Adrenal gland (tissue), 12 donors: ENCODE results near the gene GRAMD1C. TPM values are rescaled to one million over a fixed set of nuclear protein-coding genes. Genes with fewer than 3 reads are reported as not detected.

Experiments
- DNase-seq, 7 donors: peaks; one replicate each; pipeline ENCODE4 v3.0.0-alpha.2; 2019 to 2020
- H3K27ac ChIP-seq, 5 donors: fragments of 200-600 bp; sonication (generic) in 4 of 5; 1 replicate in 3 of 5; 2 replicates in 2 of 5; pipeline versions ENCODE4 v1.5.1 to v1.8.0; 2016 to 2020; ENCODE audit warnings: mild to moderate bottlenecking in 1 of 5
- H3K27me3 ChIP-seq: fragments of 200-600 bp; 2 replicates; pipeline ENCODE4 v1.8.0; 2021
- H3K36me3 ChIP-seq, 2 donors: fragments of 200-600 bp; replicated peaks in 1 of 2; 1 replicate in 1 of 2; 2 replicates in 1 of 2; pipeline versions ENCODE4 v1.5.1 to v1.8.0; 2018 to 2022
- H3K4me1 ChIP-seq, 2 donors: fragments of 200-600 bp; replicated peaks in 1 of 2; 1 replicate in 1 of 2; 2 replicates in 1 of 2; pipeline versions ENCODE4 v1.5.1 to v1.8.0; 2018 to 2021
- H3K4me3 ChIP-seq, 4 donors: fragments of 200-600 bp; sonication (generic) in 3 of 4; one replicate each; pipeline ENCODE4 v1.5.1; 2016 to 2018
- H3K9me3 ChIP-seq, 3 donors: fragments of 200-600 bp; sonication (generic) in 1 of 3; replicated peaks in 1 of 3; 1 replicate in 2 of 3; 2 replicates in 1 of 3; pipeline versions ENCODE4 v1.5.1 to v1.8.0; 2016 to 2021
- POLR2A ChIP-seq, 2 donors: fragments of 450-650 bp; IDR thresholded peaks; one replicate each; pipeline ENCODE4 v1.6.1; 2017; ENCODE audit warnings: antibody characterized with exemption in 2 of 2, mild to moderate bottlenecking in 2 of 2, moderate library complexity in 1 of 2
- WGBS, 4 donors: extraction: QIAGEN DNeasy Blood & Tissue Kit in 2 of 4; methylation state at CpG; one replicate each; pipeline versions ENCODE4 v1.1.5 to v1.1.7; 2013 to 2017; 5-methylcytosine and 5-hydroxymethylcytosine counted together
- intact Hi-C, 2 donors: fragments of 100-400 bp; cut with DNase I; formaldehyde crosslinking; loops; one replicate each; pipeline versions ENCODE4 v1.14.1 to v1.15.0; 2022 to 2023
- polyA plus RNA-seq, 3 donors: library from polyadenylated mRNA; stranded (reverse); fragments of 200-250 nt in 2 of 3; fragments of 350-450 nt in 1 of 3; fragmentation: Illumina TruSeq in 1 of 3; extraction: RNeasy Lipid Tissue Mini Kit (QIAGEN cat#74804) in 1 of 3; gene quantifications; one replicate each; pipeline ENCODE4 v1.2.3, GENCODE V29; 2013 to 2014
- total RNA-seq, 9 donors: library from RNA; depleted of rRNA in 4 of 9; stranded (reverse); fragments of >200 nt in 4 of 9; fragments of 120-200 nt in 1 of 9; fragmentation: NEBNext Ultra II Directional in 1 of 9; extraction: Animal tissue kit (Norgen Biotek cat#: 25700) in 1 of 9; gene quantifications; one replicate each; pipeline versions ENCODE4 v1.1.0 to v1.2.4, GENCODE V29; 2013 to 2023
- TF ChIP-seq, protein P1 (sequence below), 6 experiments: fragments of 450-650 bp in 4 of 6; fragments of 200-600 bp in 2 of 6; sonication (generic) in 1 of 6; IDR thresholded peaks; 1 replicate in 5 of 6; 2 replicates in 1 of 6; pipeline versions ENCODE4 v1.5.1 to v1.8.0; 2016 to 2021; ENCODE audit warnings: antibody characterized with exemption in 6 of 6, mild to moderate bottlenecking in 2 of 6, moderate library complexity in 1 of 6
- donor health status: healthy with polysubstance abuse.
- donor health status: Bipolar disorder and iron deficiency.
- donor health status: DM: yes; HTN: yes; CAD: no.
- donor health status: DM: no; HTN: no; CAD: no.
- donor health status: DM: no; HTN: no; CAD: no.
- donor health status: DM: yes; HTN: yes; CAD: no.

GRAMD1C gene
- total and polyA plus RNA-seq, 12 donors: 1.4 to 12.6 (median 4.6) TPM

DNA sequence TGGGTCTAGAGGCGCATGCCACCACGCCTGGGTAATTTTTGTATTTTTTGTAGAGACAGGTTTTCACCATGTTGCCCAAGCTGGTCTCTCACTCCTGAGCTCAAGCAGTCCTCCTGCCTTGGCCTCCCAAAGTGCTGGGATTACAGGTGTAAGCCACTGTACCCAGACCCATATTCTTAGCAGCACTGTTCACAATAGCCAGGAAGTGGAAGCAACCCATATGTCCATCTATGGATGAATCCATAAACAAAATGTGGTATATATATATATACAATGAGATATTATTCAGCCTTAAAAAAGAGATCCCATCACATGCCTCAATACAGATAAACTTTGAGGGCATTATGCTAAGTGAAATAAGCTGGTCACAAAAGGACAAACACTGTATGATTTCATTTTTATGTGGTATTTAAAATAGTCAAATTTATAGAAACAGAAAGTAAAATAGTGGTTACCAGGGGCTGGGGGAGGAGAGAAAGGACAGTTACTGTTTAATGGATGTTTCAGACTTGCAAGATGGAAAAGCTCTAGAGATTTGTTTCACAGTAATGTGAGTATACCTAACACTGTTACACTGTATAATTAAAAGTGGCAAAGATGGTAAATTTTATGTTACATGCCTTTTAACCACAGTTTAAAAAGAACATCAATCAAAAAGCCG is 35.7 kb upstream of the GRAMD1C start:
- intact Hi-C loops: no loop called here
- Histone ChIP-seq H3K4me3 (no peak overlapping the region), H3K9me3 (no peaks in the 10 kb centered on the region), H3K27ac (no peak overlapping the region), H3K27me3 (no peaks in the 10 kb centered on the region), H3K4me1 (no peaks in the 10 kb centered on the region), H3K36me3 (peaks cover 0 to 69% of the 10 kb centered on the region in 2 donors)
- WGBS, 4 donors: 90 to 96% (median 93%) methylated on average over 3 of the region's 3 CpGs
- no peak for TF ChIP-seq POLR2A (IDR thresholded peaks at IDR 0.05)
- TF ChIP-seq, protein P1, sequence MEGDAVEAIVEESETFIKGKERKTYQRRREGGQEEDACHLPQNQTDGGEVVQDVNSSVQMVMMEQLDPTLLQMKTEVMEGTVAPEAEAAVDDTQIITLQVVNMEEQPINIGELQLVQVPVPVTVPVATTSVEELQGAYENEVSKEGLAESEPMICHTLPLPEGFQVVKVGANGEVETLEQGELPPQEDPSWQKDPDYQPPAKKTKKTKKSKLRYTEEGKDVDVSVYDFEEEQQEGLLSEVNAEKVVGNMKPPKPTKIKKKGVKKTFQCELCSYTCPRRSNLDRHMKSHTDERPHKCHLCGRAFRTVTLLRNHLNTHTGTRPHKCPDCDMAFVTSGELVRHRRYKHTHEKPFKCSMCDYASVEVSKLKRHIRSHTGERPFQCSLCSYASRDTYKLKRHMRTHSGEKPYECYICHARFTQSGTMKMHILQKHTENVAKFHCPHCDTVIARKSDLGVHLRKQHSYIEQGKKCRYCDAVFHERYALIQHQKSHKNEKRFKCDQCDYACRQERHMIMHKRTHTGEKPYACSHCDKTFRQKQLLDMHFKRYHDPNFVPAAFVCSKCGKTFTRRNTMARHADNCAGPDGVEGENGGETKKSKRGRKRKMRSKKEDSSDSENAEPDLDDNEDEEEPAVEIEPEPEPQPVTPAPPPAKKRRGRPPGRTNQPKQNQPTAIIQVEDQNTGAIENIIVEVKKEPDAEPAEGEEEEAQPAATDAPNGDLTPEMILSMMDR (IDR thresholded peaks at IDR 0.05): no peak
- no peak for DNase-seq

DNA sequence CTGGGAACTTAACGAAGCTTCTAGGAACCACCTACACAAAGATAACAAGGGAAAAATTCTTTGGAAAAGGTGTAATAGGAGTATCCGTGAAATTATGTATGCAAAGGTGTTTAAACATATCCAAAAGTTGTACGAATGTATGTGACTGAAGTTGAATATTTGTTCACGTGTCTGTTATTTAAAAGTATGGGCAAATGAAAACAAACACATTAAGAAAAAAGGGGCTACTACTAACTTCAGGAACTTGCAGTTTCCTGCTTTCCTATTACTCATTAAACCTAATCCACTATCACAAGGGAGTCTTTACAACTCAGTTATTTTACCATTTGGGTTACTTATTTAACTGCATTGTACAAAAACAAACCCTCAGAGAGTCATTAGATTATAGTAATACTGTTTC is 33.9 kb upstream of the GRAMD1C start:
- no peaks in the 10 kb centered on the region for H3K4me1 ChIP-seq
- DNase-seq: no peak
- no peak overlapping the region for H3K4me3 ChIP-seq
- no peak for TF ChIP-seq POLR2A (IDR thresholded peaks at IDR 0.05)
- no peaks in the 10 kb centered on the region for H3K9me3 ChIP-seq
- peaks cover 0 to 63% of the 10 kb centered on the region in 2 donors for H3K36me3 ChIP-seq
- H3K27me3 ChIP-seq: no peaks in the 10 kb centered on the region
- no peak overlapping the region for H3K27ac ChIP-seq
- intact Hi-C loops: no loop called here
- 88 to 95% (median 91%) methylated on average over 4 of the region's 4 CpGs for WGBS, 4 donors

DNA sequence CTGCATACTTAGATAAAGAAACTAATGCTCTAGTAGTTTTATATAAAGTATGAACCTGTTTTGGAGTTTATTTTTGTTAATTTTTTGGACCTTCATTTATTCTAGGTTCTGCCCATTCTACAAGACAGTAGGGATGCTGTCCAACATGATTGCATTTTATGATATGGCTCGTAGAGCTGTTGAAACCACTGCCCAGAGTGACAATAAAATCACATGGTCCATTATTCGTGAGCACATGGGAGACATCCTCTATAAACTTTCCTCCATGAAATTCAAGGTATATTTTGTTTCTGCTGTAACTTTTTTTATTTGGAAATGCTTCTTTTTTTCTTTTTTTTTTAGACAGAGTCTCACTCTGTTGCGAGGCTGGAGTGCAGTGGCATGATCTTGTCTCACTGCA is 33.3 kb upstream of the GRAMD1C start:
- Histone ChIP-seq H3K36me3 (peaks cover 0 to 64% of the 10 kb centered on the region in 2 donors), H3K27ac (no peak overlapping the region), H3K9me3 (no peaks in the 10 kb centered on the region), H3K4me1 (no peaks in the 10 kb centered on the region), H3K4me3 (no peak overlapping the region), H3K27me3 (no peaks in the 10 kb centered on the region)
- WGBS, 4 donors: 91 to 97% (median 95%) methylated on average over 3 of the region's 3 CpGs
- intact Hi-C loops: no loop called here
- TF ChIP-seq POLR2A (IDR thresholded peaks at IDR 0.05): no peak
- TF ChIP-seq, protein P1 (IDR thresholded peaks at IDR 0.05): no peak
- DNase-seq: no peak

DNA sequence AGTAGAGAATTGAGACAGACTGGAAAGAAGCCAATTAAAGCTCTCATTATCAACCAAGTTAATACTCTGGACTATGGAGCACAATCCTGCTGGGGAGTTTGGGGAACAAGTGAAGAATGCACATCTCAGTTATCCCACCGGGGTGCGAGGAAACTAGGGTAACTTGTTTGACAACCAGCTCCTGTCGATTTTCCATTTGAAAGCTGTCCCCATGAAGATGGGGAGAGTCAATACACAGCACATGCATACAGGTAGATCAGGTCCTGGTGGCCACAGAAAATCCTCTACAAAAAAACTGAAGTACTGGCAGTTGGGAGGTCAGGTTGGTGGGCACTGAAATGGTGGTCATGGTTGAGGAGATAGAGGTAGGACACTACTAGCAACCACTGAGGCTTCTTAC is 25.7 kb upstream of the GRAMD1C start:
- H3K27ac ChIP-seq: no peak overlapping the region
- TF ChIP-seq, protein P1 (IDR thresholded peaks at IDR 0.05): no peak
- no peak for TF ChIP-seq POLR2A (IDR thresholded peaks at IDR 0.05)
- peaks cover 0 to 27% of the 10 kb centered on the region in 2 donors for H3K36me3 ChIP-seq

DNA sequence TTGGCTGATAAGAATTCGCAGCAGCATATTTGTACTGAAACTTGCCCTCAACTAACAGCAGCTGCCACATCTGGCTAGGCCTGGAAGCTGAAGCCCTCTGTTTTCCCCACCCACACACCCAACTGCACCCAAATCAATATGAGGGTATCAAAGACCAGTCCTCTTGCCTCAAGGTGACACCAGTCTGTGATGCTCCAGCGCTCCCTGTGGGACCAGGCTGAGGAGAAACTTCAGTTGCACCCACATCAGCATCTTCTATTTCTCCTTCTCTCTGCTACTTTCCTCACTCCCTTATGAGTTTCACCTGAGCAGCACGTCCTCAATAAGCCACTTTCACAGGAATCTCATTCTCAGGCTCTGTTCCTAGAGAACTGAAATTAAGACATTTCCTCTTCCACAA is 18.7 kb upstream of the GRAMD1C start:
- intact Hi-C loops: no loop called here
- no peaks in the 10 kb centered on the region for H3K9me3 ChIP-seq

More for the DNA sequence above, 25.7 kb upstream of the GRAMD1C start:
- H3K9me3 ChIP-seq: no peaks in the 10 kb centered on the region
- 86 to 92% (median 90%) methylated on average over 3 of the region's 3 CpGs for WGBS, 4 donors
- H3K27me3 ChIP-seq: no peaks in the 10 kb centered on the region
- H3K4me3 ChIP-seq: no peak overlapping the region
- intact Hi-C loops: no loop called here
- no peaks in the 10 kb centered on the region for H3K4me1 ChIP-seq
- DNase-seq: no peak

More for the DNA sequence above, 18.7 kb upstream of the GRAMD1C start:
- Histone ChIP-seq H3K27ac (no peak overlapping the region), H3K27me3 (no peaks in the 10 kb centered on the region), H3K36me3 (no peaks in the 10 kb centered on the region), H3K4me1 (no peaks in the 10 kb centered on the region), H3K4me3 (no peak overlapping the region)
- WGBS, 4 donors: 78 to 92% (median 88%) methylated on average over 3 of the region's 3 CpGs
- DNase-seq: no peak
- TF ChIP-seq POLR2A (IDR thresholded peaks at IDR 0.05): no peak
- TF ChIP-seq, protein P1 (IDR thresholded peaks at IDR 0.05): no peak
